Stimulated activated CD4-positive, alpha-beta T cell treated with anti-CD3 and anti-CD28 coated beads, Interleukin-1b, Interleukin-23, amount 100 ng/mL, for 4 hours (primary cell): ENCODE measurements around the gene WIPF1.
A peak's percentile ranks its signal among the peaks of the same experiment; 100 is the strongest.

Experiments
- DNase-seq, 2 donors: peaks; one replicate each; pipeline ENCODE4 v3.0.0-alpha.2; 2020; ENCODE audit warnings: low read depth in 2 of 2

The WIPF1 gene

DNA sequence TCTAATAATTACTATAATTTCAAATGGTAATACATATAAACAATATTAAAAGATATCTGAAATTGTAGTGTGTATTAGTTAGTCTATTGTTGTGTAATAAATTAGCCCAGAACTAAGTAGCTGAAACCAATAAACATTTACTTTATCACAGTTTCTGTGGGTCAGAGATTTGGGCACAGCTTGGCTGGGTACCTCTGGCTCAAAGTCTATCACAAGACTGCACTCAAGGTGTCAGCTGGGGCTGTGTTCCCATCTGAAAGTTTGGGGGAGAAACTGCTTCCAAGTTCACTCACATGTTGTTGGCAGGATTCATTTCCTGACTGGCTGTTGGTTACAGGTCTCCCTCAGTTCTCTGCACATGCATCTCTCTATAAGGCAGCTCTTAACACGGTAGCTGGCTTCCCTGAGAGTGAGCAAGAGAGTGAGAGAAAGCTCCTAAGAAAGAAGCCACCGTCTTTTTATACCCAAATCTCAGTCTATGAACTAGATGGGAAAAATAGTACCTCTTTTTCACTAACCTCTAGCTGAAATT, 25.6 kb upstream of the WIPF1 start:
- DNase-seq, result no peak

DNA sequence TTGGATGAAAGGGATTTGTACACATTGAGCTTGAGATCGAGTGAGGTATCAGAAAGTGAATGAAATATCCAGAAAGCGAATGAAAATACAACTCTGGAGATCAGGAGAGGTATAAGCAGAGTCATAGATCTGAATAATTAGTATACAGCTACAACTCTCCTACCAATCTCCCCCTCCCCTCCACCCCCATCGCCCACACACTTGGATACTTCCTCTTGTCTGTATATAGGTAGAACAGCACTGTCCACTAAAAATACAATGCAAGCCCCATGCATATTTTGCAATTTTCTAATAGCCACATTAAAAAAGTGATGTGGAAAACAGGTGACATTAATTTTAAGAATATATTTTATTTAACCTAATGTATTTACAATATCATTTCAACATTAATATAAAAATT, 23.7 kb upstream of the WIPF1 start:
- DNase-seq, result no peak

DNA sequence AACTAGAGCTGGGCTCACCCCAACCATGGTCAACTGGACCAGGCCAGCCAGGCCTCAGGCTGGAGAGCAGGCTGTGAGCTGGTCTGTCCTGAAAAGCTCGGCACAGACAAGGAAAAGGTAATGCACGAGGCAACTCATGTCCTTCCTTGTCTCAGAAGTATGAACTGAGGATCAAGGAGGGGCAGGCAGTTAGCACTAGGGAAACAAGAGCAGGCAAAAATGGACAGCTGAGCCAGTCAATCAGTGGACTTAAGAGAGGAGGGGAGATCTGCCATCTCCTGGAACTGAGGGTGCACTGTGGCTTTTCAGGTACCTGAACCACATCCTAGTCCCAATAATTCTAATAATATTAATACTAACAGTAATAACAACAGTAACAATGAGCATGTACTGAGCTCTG, 20.6 kb upstream of the WIPF1 start:
- no peak for DNase-seq

DNA sequence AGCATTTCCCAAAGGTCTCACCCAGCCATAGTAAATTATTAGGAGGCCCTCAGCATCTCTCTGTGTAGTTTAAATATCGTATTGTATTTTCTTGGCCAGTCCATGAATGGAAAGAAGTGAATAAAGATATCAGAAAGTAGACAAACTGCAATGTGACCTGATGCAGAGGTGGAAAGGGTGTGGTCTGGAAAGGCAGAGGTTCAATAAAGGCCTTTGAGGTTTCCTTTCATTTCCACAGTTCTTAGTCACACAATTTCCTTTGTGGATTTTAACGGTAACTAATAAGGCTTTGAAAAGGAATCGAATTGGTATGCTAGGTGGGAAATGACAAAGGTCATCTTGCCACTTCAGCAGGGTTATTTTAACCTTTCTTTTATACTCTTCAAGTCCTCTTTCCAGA, 20.1 kb upstream of the WIPF1 start:
- no peak for DNase-seq

DNA sequence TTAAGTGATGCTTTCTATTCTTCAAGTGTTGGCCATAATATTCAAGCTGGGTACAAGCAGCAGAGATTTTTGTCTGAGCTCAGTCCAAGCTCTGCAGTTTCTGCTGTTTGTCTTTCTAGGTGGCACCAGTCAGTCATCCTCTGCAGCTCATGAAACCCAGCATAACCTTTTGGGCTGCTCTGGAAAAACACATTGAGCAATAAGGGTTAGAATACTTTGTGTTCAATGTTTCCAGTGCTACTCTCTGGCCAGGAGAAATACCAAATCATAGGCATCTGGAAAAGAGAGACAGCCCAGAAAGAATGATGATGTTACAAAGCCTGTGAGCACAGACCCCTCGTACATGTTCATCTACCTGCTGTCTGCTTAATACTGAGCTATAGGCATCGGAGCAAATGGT, 19.5 kb upstream of the WIPF1 start:
- DNase-seq, result no peak

DNA sequence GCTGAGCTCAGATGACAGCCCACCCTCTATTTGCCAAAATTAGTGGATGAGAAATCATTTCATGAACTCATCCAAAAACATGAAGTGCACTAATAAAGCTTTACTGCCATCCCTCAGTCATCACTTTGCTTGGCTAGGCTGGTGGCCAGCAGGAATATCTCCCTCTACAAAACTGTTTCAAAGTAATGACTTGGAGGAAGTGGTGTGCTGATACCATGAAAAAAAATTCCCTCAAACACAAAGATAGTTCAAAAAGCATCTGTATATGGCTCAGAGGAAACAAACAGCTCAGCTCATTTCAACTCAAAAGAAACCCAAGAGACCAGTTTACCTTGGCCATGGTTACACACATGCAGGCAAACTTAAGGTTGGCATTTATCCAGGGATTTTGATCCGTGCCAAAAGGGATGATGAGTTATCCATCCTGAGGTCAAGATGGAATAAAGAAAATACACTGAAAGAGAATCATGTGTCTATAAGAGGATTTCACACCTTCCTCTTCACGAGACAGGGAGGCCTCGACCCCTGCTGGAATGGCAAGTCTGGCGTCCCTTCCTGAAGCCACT, 18.4 kb upstream of the WIPF1 start:
- no peak for DNase-seq

DNA sequence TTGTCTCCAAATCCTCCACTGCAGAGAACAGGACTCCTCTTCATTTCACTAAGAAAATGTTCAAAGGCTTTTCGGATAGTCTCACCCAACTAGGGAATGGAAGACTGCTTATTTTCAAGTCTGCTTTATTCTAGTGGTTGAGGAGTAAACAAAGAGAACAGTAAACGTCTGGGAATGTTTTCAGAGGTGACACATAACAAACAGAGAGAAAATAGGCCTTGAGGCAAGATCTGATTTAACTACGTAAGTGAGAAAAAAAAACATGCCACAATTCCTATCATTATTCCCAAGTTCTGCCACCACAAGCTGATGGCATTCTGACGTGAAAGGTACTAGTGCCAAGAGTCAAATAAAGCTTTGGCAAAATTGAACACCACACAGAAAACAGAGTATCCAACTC, 16.7 kb upstream of the WIPF1 start:
- no peak for DNase-seq

DNA sequence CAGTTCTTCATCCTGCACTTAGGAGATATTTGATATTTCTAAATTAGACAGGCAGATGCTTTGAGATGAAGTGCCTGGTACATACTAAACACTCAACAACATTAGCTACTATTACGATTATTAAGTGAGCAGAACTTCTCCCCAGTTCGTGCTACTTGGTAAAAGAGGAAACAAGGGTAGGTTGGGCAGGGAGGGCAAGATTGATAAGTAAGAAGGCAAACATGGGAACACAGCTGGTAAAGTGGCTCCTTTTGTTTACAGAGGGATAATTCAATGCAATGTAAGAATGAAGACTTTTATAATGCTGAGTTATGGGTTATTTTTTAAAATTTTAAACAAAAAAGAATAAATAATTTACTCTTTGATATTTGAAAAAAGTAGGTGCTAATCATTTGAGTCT, 15.9 kb upstream of the WIPF1 start:
- DNase-seq, result no peak

DNA sequence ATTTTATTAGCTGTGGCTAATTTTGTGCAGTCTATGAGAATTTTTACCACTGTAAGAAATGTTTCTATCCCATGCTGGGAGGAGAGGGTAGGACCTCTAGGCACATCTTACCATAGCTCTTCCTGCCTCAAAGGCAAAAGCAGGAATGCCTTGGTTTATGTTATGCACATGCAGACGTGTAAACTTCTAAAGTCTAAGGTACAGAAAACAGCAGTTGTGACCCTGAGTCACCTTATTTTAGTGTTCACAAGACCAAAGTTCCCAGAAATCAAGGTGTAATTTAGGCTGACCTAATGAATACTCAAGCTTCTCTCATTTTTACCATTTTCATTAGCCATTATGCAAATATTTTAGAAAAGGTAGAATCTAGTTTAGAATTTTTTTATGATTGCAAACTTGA, 15.4 kb upstream of the WIPF1 start:
- DNase-seq, result no peak

DNA sequence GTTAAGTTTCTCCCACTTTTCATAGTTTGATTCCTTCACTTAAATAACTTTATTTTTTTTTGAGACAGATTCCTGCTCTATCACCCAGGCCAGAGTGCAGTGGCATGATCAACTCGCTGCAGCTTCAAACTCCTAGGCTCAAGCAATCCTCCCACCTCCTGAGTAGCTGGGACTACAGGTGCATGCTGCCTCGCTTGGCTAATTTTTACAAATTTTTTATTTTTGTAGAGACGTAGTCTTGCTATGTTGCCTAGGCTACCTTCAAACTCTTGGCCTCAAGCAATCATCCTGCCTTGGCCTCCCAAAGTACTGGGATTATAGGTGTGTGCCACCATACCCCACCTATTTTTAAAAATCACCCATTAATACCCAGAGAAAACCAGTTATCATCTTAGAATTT, 14.2 kb upstream of the WIPF1 start:
- DNase-seq, result no peak

DNA sequence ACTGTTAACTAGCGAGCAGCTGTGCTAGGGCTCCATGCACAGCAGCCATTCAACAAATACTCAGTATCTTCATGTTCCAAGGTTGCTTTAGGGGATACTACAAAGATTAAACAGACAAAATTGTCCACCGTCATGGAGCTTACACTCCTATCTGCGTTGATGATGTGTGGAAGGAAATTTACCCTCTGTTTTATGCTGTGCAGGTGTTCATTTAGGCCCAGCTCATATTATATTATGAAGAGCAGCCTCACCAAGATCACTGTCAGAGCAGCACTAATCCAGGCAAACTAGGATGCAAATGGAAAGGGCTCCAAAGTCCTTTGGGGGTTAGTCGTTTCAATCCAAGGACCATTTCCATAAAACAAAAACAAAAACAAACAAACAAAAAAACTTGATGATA, 13.4 kb upstream of the WIPF1 start:
- DNase-seq, result no peak

DNA sequence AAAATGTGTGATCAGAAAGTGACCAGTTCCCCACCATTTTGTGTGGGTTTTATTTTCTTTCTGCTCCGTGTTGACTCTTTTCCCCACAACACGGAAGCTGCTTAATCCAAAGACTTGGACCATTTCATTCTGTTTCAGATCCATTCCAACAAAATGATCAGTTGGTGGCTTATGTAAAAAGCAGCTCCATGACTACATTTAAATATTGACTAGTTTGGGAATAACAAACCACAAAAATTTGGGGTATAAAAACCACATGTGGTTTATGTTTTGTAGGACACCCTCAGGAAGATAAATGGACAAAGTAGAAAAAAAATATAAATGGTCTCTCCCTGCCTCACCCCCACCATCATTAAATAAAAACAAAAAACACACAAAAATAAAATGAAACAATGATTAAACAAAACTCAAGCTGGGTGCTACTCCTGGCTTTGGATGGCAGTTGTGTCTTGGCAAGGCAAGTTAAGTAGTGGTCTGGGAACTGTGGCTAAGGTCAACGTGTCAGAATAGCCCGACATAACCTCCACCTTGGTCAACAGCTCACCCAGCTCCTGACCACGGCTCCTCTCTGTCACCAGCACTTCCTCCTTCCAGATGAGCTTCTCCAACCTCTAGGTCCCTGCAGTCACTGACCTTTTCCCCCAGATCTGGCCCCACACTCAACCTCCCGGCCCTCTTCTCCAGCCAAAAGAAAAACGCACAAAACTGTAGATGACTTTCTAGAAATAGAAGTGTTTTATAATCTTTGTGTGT, 12.8 kb upstream of the WIPF1 start:
- DNase-seq, result no peak

DNA sequence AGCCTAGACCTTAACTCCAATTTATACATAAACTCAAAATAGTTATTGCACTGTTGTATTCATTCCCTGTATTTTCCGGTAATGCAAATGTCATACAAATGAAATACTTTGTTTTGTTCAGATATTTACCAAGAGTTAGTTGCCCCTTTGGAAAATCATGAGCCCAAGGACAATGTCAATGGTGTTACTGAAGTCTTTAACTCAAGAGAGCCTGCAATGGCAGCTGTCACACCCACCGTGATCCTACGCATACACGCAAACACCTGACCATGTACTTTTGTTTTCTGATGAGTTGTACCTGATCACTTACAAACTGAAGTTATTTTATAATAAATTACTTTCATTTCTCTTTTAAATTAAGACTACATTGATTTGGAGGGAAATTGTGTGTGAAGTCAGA, 11.7 kb upstream of the WIPF1 start:
- no peak for DNase-seq

DNA sequence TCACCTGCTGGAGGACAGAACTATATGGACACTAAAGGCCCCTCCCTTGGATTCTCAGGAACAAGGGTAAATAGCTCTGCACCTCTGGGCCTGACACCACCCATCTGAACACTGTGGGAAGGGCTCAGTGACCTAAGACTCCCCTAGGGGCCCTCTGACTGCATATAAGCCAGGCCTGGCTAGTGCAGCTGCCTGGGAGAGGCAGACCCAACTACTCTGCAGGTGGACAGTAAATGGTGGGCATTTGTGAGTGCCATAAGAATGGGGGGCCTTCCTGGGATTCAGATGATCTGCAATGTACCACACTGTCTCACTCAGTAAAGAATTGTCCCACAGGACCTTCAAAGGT, 11.2 kb upstream of the WIPF1 start:
- DNase-seq, result no peak

DNA sequence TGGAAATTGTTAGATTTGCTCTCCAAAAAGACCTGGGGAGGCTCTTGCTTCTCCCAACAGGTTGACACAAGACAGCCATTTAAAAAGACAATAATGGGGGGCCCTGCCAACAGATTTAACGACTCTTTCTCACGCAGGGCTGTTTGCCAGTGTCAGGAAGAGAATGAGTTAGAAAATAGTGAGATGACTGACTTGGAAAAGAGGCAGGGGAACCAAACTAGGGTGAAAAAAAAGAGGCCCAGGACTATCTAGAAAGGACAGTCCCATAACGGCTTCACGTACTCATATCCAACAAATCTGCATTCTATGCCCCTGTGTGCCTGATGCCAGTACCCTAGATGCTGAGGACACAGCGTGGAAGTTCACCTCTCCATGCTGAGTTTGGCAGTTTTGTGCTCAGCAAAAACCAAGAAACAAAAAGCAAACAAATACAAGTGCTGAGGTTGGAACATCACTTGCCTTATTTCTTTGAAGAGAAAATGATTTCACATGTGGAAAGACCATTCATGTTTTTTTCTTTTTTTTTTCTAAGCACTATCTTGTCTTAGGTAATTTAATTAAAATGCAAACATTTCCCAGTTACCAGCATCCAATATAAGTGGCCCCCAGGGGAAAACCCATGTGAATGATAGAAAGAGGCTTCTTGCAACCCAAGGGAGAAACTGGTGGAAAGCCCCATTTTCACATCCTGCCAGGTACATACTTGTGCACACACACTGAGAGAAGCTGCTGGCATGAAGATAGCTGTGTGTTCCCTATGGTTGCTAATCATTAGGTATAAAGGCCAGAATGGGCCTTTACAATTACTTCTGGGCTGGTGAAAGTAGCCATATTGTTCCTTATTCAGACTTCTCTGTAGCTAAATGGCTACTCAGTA, 10.6 kb upstream of the WIPF1 start:
- DNase-seq, result peak in 1 of 2 donors; percentile 24

DNA sequence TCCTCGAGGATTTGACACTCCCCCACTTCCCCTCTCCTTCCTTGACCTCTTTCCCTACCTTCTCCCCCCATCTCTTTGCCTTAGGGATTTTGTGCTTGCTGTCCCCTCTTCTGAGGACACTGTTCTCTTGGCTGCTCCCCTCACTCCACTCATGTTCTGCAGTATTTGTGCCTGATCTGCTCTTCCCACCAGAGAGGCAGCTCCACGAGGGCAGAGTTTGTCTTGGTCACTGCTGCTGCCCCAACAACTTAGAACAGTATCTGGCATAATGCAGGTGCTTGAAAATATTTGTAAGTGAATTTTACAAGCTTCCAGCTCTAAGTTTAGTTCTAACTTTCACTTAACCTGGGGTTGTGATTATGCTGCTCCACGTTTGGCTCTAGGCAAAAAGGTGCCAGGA, 10.0 kb upstream of the WIPF1 start:
- DNase-seq, result no peak

DNA sequence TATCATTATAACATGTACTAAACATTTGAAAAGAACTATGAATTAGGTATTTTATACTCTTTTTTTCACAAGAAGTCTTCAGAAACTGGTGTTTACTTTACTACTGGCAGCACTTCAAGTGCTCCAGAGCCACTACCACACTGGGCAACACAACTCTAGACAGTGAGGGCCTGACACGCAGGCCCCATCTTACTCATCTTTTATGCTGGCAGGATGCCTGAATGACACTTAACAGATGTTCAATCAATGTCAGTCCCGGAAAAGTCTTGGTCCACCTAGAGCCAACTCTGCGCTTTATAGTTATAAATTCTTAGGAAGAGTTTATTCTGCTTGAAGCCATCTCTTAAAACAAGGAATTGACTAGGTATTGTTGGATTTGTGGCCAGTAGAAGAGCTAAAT, 8.7 kb upstream of the WIPF1 start:
- DNase-seq, result no peak

DNA sequence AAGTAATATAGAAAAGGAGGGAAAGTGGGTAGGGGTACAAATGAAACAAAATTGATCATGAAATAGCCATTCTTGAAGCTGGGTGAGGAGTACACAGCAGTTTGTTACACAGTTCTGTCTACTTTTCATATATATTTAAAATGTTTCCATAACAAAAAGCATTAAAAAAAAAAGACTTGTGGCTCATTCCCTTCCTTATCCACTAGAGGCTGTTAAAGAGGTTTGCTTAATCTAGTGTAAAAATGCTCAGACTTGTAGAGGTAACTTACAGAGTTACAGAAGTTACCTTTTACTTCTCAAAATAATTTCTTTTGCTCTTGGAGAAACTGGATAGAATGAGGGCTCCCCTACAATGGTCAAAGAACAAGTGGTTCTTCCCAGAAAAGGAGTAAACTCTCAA, 8.1 kb upstream of the WIPF1 start:
- DNase-seq, result no peak

DNA sequence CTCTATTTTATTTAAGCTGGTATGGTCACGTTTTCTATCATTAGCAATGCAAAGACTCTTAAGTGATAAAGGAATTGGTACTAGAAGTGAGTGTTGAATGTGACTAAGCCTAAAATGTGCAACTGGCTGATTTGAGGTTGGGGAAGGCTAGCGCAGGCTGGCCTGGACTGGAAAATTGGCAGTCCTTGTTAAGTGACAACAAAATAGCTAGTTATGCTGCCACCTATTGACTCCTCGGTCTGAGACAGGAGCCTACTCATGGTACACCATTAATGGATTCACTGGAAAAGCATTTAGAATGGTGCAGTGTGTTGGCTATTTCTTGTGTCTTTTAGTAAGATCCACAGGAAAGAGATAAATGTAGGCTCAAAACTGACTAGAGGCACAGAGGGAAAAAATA, 5.7 kb upstream of the WIPF1 start:
- DNase-seq, result peak in 1 of 2 donors; percentile 26

DNA sequence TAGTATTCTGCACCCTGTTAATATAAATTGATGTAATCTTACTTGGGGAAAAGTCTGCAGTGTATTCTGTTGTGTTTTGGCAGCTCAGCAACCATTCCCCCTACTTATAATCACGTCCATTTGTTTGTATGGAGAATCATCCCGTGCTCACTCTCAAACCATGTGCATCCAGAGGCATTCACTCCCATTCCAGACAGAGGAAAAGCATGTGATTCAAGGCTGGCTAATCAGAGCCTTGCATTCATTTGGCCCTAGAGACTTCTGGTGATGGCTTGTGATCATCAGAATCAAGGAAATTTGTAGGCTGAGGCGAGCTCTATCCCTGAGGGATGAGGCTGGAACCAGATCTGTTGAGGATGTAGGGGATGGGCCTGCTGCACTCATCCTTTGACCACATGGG, 5.1 kb upstream of the WIPF1 start:
- no peak for DNase-seq

DNA sequence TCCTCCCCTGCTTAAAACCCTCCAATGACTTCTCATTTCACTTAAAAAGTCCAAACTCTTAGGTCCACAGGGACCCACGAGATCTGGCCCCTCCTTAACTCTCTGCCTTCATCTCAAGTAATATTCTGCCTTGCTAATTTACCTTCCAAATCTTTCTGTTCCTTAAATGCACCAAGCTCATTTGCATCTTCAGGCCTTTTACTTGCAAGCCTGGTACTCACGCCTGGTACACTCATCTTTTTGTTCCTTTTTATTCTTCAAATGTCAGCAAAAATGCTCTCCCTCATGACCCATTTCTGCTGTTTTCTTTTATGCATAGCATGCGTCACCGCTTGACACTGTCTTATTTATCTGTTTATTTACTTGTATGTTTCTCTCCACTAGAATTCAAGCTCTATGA, 2.7 kb upstream of the WIPF1 start:
- DNase-seq, result no peak

DNA sequence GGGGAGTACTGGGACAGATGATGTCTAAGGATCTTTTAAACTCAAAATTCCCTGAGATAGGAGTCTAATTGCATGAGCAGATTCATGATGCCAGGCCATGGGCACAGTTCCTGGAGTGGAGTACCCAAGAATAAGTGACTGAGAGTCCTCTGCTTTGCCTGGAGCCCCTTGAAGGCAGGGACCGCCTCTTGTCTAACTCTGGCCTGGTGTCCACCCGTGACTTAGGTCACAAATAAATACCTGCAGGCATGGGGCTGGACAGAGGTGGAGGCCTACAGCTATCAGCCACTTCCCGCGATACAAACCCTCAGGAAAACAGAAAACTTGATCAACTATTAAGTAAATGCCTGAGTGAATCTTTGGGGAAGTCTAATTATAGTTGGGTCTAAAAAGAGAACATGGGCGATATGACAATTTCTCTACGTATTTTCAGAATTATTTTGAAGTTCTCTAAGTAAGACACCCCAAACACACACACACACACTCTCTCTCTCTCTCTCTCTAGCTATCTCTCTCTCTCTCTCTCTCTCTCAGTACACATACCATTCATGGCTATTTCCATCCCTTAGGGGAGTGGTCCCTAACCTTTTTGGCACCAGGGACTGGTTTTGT, 1.8 kb upstream of the WIPF1 start:
- no peak for DNase-seq

DNA sequence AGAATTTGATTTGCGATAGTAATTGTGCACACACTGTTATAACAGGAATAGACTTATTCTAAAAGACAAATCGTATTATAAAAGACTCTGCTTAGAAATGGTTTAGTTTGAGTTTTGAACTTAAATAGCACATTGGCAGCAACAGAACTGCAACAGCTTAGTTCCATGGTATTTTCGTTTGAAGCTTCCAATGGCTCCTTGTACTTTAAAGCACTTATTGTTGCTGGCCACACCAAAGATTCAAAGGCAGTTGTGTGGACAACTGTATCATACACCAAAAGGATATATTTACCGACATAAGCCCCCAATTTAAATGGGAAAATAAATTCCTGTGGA, 627 bp downstream of the WIPF1 start:
- no peak for DNase-seq
